Urinary bladder (tissue), 4 donors: Measurements from ENCODE around the gene NEK1. TPM values are rescaled to one million over a fixed set of nuclear protein-coding genes. Genes with fewer than 3 reads are reported as not detected.

Experiments
- DNase-seq: peaks from one replicate; pipeline ENCODE4 v3.0.0-alpha.2; 2015; ENCODE audit errors: extremely low spot score
- H3K27ac ChIP-seq: one replicate; pipeline ENCODE4 v1.5.1; 2013; ENCODE audit warnings: low read depth, mild to moderate bottlenecking, moderate library complexity
- H3K36me3 ChIP-seq: one replicate; pipeline ENCODE4 v1.6.1; 2013; ENCODE audit warnings: mild to moderate bottlenecking, moderate library complexity; ENCODE audit not compliant: insufficient read depth
- H3K4me1 ChIP-seq: one replicate; pipeline ENCODE4 v1.6.1; 2013; ENCODE audit warnings: mild to moderate bottlenecking, moderate library complexity; ENCODE audit not compliant: insufficient read depth
- H3K4me3 ChIP-seq: one replicate; pipeline ENCODE4 v1.5.1; 2013; ENCODE audit warnings: low read depth, low read length
- WGBS: extraction: QIAGEN DNeasy Blood & Tissue Kit; methylation state at CpG from one replicate; pipeline ENCODE4 v1.1.7; 2013; 5-methylcytosine and 5-hydroxymethylcytosine counted together
- polyA plus RNA-seq: library from polyadenylated mRNA; stranded (reverse); fragments of 200-250 nt; gene quantifications from one replicate; pipeline ENCODE4 v1.2.3, GENCODE V29; 2013
- total RNA-seq: library from RNA; depleted of rRNA; stranded (reverse); fragments of >200 nt; gene quantifications from one replicate; pipeline ENCODE4 v1.2.3, GENCODE V29; 2014
- donor health status: healthy with polysubstance abuse.
- donor health status: healthy.

The NEK1 gene, protein sequence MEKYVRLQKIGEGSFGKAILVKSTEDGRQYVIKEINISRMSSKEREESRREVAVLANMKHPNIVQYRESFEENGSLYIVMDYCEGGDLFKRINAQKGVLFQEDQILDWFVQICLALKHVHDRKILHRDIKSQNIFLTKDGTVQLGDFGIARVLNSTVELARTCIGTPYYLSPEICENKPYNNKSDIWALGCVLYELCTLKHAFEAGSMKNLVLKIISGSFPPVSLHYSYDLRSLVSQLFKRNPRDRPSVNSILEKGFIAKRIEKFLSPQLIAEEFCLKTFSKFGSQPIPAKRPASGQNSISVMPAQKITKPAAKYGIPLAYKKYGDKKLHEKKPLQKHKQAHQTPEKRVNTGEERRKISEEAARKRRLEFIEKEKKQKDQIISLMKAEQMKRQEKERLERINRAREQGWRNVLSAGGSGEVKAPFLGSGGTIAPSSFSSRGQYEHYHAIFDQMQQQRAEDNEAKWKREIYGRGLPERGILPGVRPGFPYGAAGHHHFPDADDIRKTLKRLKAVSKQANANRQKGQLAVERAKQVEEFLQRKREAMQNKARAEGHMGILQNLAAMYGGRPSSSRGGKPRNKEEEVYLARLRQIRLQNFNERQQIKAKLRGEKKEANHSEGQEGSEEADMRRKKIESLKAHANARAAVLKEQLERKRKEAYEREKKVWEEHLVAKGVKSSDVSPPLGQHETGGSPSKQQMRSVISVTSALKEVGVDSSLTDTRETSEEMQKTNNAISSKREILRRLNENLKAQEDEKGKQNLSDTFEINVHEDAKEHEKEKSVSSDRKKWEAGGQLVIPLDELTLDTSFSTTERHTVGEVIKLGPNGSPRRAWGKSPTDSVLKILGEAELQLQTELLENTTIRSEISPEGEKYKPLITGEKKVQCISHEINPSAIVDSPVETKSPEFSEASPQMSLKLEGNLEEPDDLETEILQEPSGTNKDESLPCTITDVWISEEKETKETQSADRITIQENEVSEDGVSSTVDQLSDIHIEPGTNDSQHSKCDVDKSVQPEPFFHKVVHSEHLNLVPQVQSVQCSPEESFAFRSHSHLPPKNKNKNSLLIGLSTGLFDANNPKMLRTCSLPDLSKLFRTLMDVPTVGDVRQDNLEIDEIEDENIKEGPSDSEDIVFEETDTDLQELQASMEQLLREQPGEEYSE (N-terminal part only)
- total RNA-seq (40.8 TPM), polyA plus RNA-seq (10.0 TPM)

DNA sequence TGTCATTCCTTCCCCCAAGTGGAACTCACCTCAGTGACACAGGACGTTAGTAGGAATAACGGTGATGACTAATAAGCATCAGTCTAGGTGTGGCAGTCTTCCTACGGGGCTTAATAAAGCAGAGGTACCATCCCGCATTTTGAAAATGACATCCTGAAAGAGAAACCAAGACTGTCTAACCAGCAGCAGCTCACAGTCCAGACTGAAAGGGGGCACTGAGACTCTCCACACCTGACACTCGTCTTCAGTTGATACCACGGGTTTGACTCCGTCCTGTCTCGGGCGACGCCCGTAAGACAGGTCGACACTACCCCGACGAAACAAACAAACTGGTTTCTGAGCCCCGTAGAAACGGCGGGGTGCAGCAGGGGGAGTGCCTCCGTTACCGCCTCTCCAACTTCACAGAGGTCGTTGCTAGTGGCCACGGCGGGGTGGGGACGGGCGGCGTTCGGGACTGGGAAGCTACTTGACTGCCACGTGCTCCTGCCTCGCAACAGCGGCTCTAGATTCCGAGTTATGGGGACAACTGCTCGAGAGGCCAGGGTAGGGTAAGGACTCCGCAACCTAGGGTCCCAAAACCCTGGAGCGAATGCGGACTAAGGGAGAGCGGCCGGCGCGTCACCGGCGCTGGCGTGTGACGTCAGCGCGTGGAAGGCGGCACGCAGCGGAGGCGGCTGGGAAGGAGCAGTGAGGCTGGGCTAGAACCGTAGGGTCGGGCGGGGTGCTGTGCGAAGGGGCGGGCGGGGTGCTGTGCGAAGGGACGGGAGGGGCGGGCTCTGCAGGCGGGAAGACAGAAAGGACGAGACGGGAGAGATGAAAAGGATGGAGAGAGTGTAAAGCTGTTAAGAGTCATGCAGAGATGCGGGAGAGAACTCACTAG is at the start of gene NEK1:
Gene NEK1 (minus strand): TSS at position 593 of the 880 bp plus-strand sequence. CDS start 9,953 bp downstream, outside the sequence.
- peak; percentile 71 for DNase-seq
- no peaks in the 10 kb centered on the region for H3K36me3 ChIP-seq
- H3K4me3 ChIP-seq: peak within 1 kb of the TSS; percentile 49
- WGBS: under 1% methylated on average over 61 of the region's 61 CpGs
- peak within 1 kb of the TSS; percentile 89 for H3K27ac ChIP-seq
- H3K4me1 ChIP-seq: no peaks in the 10 kb centered on the region

DNA sequence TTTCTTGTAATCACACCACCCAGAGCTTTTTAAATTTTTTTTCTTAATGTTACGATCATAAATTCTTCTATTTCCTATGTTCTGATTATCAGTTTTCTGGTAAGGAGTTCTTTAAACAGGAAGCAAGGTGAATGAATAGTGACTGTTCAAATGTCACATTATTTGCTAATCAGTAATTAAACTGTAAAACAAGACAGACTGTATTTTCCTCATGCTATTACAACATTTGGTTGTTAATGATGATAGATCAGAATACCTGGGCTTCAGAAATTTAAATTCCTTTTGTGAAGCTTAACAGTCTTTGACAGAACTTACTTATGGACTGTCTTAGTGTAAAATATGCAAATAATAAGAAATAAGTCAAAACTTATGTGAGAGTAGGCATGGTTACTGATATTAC is 49.4 kb upstream of the NEK1 start:
- no peak for DNase-seq
- Histone ChIP-seq H3K27ac (no peak overlapping the region), H3K36me3 (no peaks in the 10 kb centered on the region), H3K4me1 (peaks cover 1% of the 10 kb centered on the region), H3K4me3 (no peak overlapping the region)
- 79% methylated on average over 1 of the region's 1 CpG for WGBS

DNA sequence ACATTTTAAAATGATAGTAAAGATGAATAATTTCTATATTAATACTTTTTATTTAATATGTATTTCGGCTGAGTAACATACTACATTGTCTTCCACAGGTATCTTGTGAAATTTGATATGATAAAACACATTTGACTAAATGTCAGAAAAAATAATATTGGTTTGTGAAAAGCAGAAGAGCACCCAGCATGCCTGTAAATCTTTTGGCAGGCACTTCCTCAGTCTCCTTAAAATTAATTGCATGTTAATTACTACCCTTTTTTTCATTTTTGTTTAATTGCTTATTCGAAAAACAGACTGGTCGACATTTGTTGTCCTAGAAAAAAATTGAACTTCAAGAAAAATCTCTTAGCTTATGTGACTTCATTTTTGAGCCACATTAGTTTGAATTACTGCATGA is 48.5 kb upstream of the NEK1 start:
- Histone ChIP-seq H3K36me3 (no peaks in the 10 kb centered on the region), H3K4me1 (peaks cover 1% of the 10 kb centered on the region), H3K4me3 (peak overlapping the region; percentile 67), H3K27ac (no peak overlapping the region)
- 53% methylated on average over 3 of the region's 3 CpGs for WGBS
- DNase-seq: no peak

DNA sequence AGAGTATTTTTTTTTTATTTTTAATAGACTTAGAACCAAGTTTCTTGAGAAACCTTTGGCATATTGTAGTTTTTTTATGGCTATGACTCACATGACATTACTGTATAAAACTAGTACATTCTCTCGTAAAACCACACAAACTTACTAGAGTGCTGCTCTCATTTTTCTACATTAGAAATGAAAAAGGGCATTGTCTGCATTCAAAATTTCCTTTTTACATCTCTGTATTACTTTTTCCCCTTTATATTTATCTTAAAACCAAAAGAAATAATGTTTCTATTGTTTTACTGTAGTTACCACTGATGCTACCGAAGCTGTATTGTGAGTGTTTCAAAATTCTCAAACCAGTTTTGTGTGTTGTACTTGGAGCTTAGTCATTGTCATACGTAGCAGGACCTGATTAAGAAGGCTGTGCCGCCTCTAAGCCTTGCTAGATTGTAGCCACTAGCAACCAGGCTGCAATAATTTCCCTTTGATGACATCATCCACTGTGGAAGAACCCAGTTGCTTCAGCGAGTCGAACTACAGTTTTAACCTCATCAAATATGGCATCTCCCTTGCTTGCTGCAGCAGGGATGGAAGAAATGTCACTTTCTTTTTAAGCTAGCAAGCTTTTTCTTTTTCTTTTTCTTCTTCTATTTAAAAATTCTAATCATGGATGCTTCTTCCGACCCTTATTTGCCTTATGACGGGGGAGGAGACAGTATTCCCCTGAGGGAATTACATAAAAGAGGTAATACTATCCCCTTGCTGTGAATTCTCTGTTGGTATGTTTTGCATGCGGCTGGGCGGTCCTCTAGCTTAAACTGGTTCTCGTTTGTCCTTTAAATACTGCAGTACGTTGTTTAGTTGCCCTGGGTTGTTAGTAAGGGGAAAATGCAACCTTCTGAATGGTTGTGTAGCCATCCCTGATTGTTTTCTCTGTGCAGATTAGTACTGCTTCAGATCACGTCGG is 47.6 kb upstream of the NEK1 start:
- Histone ChIP-seq H3K27ac (peak overlapping the region; percentile 82), H3K36me3 (no peaks in the 10 kb centered on the region), H3K4me3 (peak overlapping the region; percentile 67), H3K4me1 (peaks cover 1% of the 10 kb centered on the region)
- 2% methylated on average over 14 of the region's 14 CpGs for WGBS
- peak; percentile 95 for DNase-seq

DNA sequence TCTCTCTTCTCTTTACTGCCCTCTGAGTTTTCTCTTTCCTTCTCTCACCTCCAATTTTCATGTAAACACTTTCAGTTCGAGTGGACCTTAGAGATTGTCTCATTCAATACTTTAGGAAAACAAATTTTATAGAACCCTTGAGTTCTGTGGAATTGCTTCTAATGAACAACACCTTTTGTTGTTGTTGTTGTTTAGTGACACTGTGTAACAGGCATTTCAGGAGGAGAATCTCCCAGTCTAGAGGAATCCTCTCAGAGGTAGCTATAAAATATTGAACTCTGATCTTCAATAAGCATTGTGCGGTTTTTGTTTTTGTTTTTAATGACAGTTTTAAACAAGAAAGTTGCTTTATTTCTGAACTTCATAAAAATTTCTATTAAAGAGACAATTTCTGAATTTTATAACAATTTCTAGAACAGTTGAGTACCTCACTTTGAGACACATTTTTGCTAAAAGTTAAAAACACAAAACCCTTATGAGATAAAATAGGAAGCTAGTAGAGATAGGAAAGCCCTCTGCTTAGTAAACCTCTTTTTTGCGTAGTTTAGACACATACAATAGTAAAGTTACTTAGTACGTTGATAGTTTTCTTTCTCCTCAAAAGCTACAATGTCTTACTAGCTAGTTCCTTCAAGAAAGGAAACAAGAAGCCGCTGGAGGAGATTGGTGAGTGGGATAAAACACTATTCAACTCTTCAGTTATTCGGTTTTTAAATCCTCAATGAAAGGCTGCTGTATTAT is 46.8 kb upstream of the NEK1 start:
- H3K27ac ChIP-seq: peak overlapping the region; percentile 83
- DNase-seq: no peak
- H3K4me3 ChIP-seq: no peak overlapping the region
- 38% methylated on average over 6 of the region's 6 CpGs for WGBS
- H3K4me1 ChIP-seq: peaks cover 1% of the 10 kb centered on the region
- no peaks in the 10 kb centered on the region for H3K36me3 ChIP-seq

DNA sequence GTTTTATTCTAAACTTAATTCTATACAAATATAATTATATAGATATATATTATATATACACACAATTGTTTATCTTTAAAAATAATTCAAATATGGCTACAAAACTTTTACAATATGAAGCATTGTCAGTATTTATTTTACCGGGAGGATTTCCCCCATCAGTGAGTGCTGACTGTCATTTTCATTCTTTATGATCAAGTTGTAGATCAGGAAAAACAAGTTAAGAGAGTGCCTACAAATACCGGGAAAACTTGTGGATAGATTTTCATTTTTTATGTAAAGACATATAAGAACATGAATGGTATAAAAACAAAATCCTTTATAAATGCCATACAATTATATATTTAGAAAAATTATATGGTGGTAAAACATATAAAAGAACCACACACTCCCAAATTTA is 45.8 kb upstream of the NEK1 start:
- Histone ChIP-seq H3K4me1 (peaks cover 1% of the 10 kb centered on the region), H3K27ac (no peak overlapping the region)
- 73% methylated on average over 2 of the region's 2 CpGs for WGBS

DNA sequence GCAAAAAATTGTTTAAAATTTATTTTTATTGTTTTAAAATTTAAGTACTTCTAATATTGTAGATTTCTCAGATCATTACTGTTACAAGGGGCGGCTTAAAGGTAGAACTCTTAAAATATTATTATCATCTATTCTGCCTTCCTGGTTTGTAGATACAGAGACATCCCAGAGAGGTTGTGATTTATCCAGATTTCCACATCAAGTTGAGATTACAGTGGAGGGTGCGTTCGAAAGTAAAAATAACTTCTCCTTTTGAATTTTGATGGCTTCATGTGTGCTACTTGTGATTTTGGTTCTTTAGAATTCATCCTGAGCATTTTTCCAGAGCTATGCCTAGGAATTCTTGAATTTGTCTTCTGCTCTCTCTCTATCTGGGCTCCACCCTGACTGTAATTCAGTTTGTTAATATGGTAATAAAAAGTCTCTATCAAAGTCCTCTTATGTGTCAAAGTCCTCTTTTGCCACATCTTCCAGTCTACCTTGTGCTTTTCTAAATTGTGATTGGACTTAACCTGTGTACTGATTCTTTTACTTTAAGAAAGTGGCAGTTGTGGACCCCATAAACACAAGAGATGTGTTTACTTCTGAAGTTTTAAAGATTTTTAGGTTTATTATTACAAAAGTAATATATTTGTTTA is 45.2 kb upstream of the NEK1 start:
- WGBS: 79% methylated on average over 3 of the region's 3 CpGs
- no peak overlapping the region for H3K27ac ChIP-seq

More for the DNA sequence above, 45.8 kb upstream of the NEK1 start:
- no peaks in the 10 kb centered on the region for H3K36me3 ChIP-seq
- H3K4me3 ChIP-seq: no peak overlapping the region
- no peak for DNase-seq

DNA sequence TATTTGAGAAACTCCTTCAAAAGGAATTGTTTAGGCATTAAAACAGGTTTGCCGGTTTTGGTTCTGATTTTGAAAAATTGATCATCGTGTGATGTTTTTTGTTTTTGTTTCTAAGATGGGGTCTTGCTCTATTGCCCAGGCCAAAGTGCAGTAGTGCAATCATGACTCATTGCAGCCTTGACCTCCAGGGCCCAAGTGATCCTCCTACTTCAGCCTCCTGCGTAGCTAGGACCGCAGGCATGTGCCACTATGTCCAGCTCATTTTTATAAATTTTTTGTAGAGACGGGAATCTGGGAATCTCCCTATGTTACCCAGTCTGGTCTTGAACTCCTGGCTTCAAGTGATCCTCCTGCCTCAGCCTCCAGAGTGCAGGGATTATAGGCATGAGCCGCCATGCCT is 43.0 kb upstream of the NEK1 start:
- H3K36me3 ChIP-seq: no peaks in the 10 kb centered on the region
- 96% methylated on average over 6 of the region's 6 CpGs for WGBS
- H3K27ac ChIP-seq: no peak overlapping the region
- no peak for DNase-seq
- H3K4me3 ChIP-seq: no peak overlapping the region
- peaks cover 1% of the 10 kb centered on the region for H3K4me1 ChIP-seq

More for the DNA sequence above, 45.2 kb upstream of the NEK1 start:
- no peak for DNase-seq
- Histone ChIP-seq H3K4me3 (no peak overlapping the region), H3K36me3 (no peaks in the 10 kb centered on the region), H3K4me1 (peaks cover 1% of the 10 kb centered on the region)

DNA sequence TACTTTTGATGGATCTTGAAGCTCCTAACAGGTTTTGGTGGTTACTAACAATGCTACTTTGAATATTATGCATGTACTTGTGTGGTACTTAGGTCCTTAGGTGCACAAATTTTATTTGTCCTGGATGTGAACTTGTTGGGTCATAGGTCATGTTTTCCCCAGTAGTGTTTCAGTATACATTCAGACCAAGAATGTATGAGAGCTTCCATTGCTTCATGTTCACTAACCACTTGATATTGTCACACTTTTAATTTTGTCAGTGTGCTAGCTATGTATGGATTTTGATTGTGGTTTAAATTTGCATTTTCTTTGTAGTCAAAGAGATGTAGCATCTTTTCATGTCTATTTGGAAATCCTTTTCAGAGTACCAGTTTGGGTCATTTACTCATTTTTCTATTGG is 40.2 kb upstream of the NEK1 start:
- H3K36me3 ChIP-seq: no peaks in the 10 kb centered on the region
- H3K4me1 ChIP-seq: no peaks in the 10 kb centered on the region
- no peak overlapping the region for H3K4me3 ChIP-seq
- DNase-seq: no peak
- H3K27ac ChIP-seq: no peak overlapping the region

DNA sequence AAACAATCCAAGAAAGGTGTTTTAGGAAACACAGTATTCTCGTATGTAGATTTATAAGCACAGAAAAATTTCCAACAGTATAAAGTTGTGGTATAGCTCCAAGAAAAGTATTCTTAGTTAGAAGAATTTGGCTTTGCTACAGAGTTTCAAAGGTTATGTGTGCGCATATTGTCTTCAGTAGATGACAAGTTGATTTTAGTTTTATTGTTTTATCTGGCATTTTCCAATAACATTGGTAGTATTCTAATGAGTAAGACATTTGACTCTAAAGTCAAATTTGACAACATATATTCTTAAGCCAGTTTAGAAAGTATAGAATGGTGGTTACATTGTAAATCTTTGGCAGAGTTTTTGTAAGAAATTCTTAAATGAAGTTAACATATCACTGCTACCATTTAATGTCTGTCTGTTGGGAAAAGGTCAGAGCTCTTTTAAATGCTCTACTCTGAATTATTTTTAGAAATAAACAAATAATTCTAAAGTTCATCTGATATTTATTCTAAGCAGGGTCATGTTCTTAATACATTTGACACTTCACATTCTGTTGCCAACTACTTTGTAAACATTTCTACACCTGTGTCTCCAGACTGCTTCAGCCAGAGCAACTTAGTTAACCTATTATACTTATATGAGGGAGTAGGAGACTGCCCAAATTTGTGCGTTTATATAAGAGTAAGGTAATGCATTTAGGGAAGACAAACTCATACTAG is 38.0 kb upstream of the NEK1 start:
- Histone ChIP-seq H3K4me1 (no peaks in the 10 kb centered on the region), H3K27ac (no peak overlapping the region), H3K36me3 (no peaks in the 10 kb centered on the region), H3K4me3 (no peak overlapping the region)
- no peak for DNase-seq
- WGBS: 61% methylated on average over 3 of the region's 3 CpGs
